Keratinocyte (primary cell): ENCODE data around the gene NDUFAB1. TPM values are rescaled to one million over a fixed set of nuclear protein-coding genes. Genes with fewer than 3 reads are reported as not detected.

ENCODE experiments used
- DNase-seq: peaks from one replicate; pipeline ENCODE4 v3.0.0-alpha.2; 2011; ENCODE audit warnings: low read depth, missing footprints, low spot score
- FAIRE-seq: peaks from 2 replicates; lab custom pipeline; 2011; peaks lifted over from hg19 to GRCh38; lab: Jason Lieb, UNC
- H2AFZ ChIP-seq: 2 replicates; pipeline ENCODE4 v1.6.0; 2012; ENCODE audit warnings: low read length, control low read depth, inconsistent platforms; ENCODE audit not compliant: control insufficient read depth
- H3K27ac ChIP-seq: 2 replicates; pipeline ENCODE4 v1.5.1; 2011; ENCODE audit warnings: low read length; ENCODE audit not compliant: control insufficient read depth, insufficient read depth
- H3K27me3 ChIP-seq: 3 replicates; pipeline ENCODE4 v1.6.0; 2011; ENCODE audit warnings: low read length; ENCODE audit not compliant: control insufficient read depth, insufficient read depth; ENCODE audit errors: extremely low read depth
- H3K36me3 ChIP-seq, 2 experiments: 2 replicates in 1 of 2; 3 replicates in 1 of 2; pipeline ENCODE4 v1.5.1; 2011; ENCODE audit warnings: low read length in 2 of 2, mild to moderate bottlenecking in 1 of 2; ENCODE audit not compliant: control insufficient read depth in 2 of 2, insufficient read depth in 2 of 2; ENCODE audit errors: extremely low read depth in 1 of 2
- H3K4me1 ChIP-seq: 3 replicates; pipeline ENCODE4 v1.5.1; 2011; ENCODE audit warnings: low read length; ENCODE audit not compliant: control insufficient read depth, insufficient read depth; ENCODE audit errors: extremely low read depth
- H3K4me2 ChIP-seq: 3 replicates; pipeline ENCODE4 v1.6.0; 2011; ENCODE audit warnings: low read depth, low read length; ENCODE audit not compliant: control insufficient read depth, insufficient read depth; ENCODE audit errors: extremely low read depth
- H3K4me3 ChIP-seq, 3 experiments: fragments of 200-600 bp in 1 of 3; sonication (generic) in 1 of 3; 2 replicates in 2 of 3; 3 replicates in 1 of 3; pipeline ENCODE4 v1.5.1; 2011 to 2016; ENCODE audit warnings: low read length in 3 of 3, mild to moderate bottlenecking in 3 of 3, control low read depth in 2 of 3, inconsistent platforms in 1 of 3, low read depth in 1 of 3, mixed read lengths in 1 of 3, mixed run types in 1 of 3, moderate library complexity in 1 of 3; ENCODE audit not compliant: control insufficient read depth in 2 of 3, insufficient read depth in 2 of 3; ENCODE audit errors: extremely low read depth in 1 of 3
- H3K79me2 ChIP-seq: 2 replicates; pipeline ENCODE4 v1.6.0; 2012; ENCODE audit warnings: low read length; ENCODE audit not compliant: control insufficient read depth, insufficient read depth
- H3K9ac ChIP-seq: 3 replicates; pipeline ENCODE4 v1.6.0; 2011; ENCODE audit warnings: low read length; ENCODE audit not compliant: control insufficient read depth, insufficient read depth; ENCODE audit errors: extremely low read depth
- H3K9me1 ChIP-seq: 3 replicates; pipeline ENCODE4 v1.6.0; 2011; ENCODE audit warnings: low read length; ENCODE audit not compliant: control insufficient read depth, insufficient read depth; ENCODE audit errors: extremely low read depth
- H3K9me3 ChIP-seq: 2 replicates; pipeline ENCODE4 v1.5.1; 2012; ENCODE audit warnings: low read depth, low read length; ENCODE audit not compliant: control insufficient read depth
- H4K20me1 ChIP-seq: 3 replicates; pipeline ENCODE4 v1.6.0; 2011; ENCODE audit warnings: low read length; ENCODE audit not compliant: control insufficient read depth, insufficient read depth; ENCODE audit errors: extremely low read depth
- EZH2 ChIP-seq: IDR thresholded peaks from one replicate; pipeline ENCODE4 v1.6.1; 2012; ENCODE audit warnings: inconsistent platforms, mild to moderate bottlenecking, low read length, moderate library complexity
- dilution Hi-C: fragments of 300-500 bp; cut with MboI; formaldehyde crosslinking; loops from one replicate; pipeline ENCODE4 v1.7.0; 2020; ENCODE audit warnings: low sequenced_read_pairs; ENCODE audit not compliant: extremely low pct_ligation_motif_present
- polyA plus RNA-seq, 5 experiments: library from polyadenylated mRNA; depleted of rRNA in 3 of 5; stranded (reverse) in 3 of 5; stranded (forward) in 1 of 5; unstranded in 1 of 5; fragments of >200 nt; gene quantifications; 1 replicate in 1 of 5; 2 replicates in 3 of 5; 3 replicates in 1 of 5; pipeline versions ENCODE4 v1.2.1 to v1.2.3, GENCODE V29; 2011 to 2012; ENCODE audit warnings: missing spikeins in 2 of 5, low read depth in 1 of 5, low replicate concordance in 1 of 5
- TF ChIP-seq, protein P1 (sequence below), 3 experiments: IDR thresholded peaks in 1 of 3; conservative IDR thresholded peaks in 1 of 3; optimal IDR thresholded peaks in 1 of 3; 2 replicates in 2 of 3; 3 replicates in 1 of 3; pipeline versions ENCODE3 to v1.5.1; 2011; ENCODE audit warnings: low read length in 3 of 3, mild to moderate bottlenecking in 3 of 3, moderate library complexity in 2 of 3, control low read depth in 1 of 3, inconsistent platforms in 1 of 3; ENCODE audit not compliant: insufficient read depth in 2 of 3; ENCODE audit errors: extremely low read depth in 1 of 3

Gene NDUFAB1
- polyA plus RNA-seq, 1 donor (not counting 4 experiments of a cell fraction or from before 2014, with no cell fraction given) = 202 TPM

DNA sequence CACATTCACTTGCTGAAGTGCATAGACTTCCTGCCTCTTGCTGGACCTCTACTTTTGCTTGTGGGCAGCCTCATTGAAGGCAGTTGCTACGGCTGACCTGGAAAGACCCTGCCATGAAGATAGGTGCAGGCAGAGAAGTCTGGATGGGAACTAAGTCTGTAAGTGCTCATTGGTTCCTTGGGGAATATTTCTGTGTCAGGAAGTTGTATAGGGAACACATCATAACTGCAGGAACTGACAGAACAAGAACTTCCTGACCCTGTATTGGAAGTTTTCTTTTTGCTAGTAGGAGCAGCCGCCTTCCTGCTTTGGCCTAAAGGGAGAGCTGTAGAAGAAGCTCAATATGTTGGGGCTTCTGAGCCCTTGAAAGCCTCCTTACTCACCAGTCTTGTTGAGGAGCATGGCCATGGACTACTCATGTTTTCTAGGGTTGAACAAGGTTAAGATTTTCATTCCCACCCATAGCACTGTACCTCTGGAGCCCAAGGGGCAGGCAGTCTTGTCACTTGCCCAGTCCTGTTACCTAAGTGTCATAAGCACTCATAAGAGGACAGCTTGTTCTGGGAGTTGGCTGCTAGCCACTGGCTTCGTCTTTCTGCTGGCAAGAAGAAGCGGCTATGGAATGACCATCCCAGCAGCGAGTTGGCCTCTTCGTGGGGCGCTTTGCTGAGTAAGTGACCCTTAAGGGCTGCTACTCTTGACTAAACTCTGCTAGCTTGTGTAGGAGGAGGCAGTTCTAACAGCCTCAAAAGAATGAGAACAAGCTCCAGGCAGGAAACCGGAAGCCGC lies 31.3 kb downstream of the NDUFAB1 start:
- DNase-seq (no peak), FAIRE-seq (no peak)
- Histone ChIP-seq H3K27ac (no peak overlapping the region), H3K4me3 (no peak overlapping the region), H3K9ac (no peak overlapping the region), H3K79me2 (peaks cover 10% of the 10 kb centered on the region), H3K4me2 (no peak overlapping the region), H3K4me1 (no peaks in the 10 kb centered on the region), H3K36me3 (peaks cover 43 to 45% of the 10 kb centered on the region in 2 experiments), H3K9me1 (no peaks in the 10 kb centered on the region), H2AFZ (no peak overlapping the region), H3K27me3 (no peaks in the 10 kb centered on the region), H3K9me3 (no peaks in the 10 kb centered on the region), H4K20me1 (no peaks in the 10 kb centered on the region)
- no peak for TF ChIP-seq EZH2
- TF ChIP-seq, protein P1, sequence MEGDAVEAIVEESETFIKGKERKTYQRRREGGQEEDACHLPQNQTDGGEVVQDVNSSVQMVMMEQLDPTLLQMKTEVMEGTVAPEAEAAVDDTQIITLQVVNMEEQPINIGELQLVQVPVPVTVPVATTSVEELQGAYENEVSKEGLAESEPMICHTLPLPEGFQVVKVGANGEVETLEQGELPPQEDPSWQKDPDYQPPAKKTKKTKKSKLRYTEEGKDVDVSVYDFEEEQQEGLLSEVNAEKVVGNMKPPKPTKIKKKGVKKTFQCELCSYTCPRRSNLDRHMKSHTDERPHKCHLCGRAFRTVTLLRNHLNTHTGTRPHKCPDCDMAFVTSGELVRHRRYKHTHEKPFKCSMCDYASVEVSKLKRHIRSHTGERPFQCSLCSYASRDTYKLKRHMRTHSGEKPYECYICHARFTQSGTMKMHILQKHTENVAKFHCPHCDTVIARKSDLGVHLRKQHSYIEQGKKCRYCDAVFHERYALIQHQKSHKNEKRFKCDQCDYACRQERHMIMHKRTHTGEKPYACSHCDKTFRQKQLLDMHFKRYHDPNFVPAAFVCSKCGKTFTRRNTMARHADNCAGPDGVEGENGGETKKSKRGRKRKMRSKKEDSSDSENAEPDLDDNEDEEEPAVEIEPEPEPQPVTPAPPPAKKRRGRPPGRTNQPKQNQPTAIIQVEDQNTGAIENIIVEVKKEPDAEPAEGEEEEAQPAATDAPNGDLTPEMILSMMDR (optimal IDR thresholded peaks at IDR 0.05 in 1 of 3, IDR thresholded peaks at IDR 0.05 in 1 of 3, conservative IDR thresholded peaks at IDR 0.05 in 1 of 3; ENCODE audit: extremely low read depth in 1 of 3, insufficient read depth in 2 of 3, low read length in 3 of 3) = no peak
- dilution Hi-C loops = no loop called here

- Histone ChIP-seq H3K9ac (no peak overlapping the region), H3K27ac (no peak overlapping the region), H4K20me1 (no peaks in the 10 kb centered on the region), H3K4me3 (no peak overlapping the region), H3K4me1 (peaks cover 4% of the 10 kb centered on the region), H3K9me1 (no peaks in the 10 kb centered on the region), H3K27me3 (no peaks in the 10 kb centered on the region), H2AFZ (no peak overlapping the region), H3K79me2 (peaks cover 26% of the 10 kb centered on the region), H3K9me3 (no peaks in the 10 kb centered on the region), H3K4me2 (no peak overlapping the region), H3K36me3 (peaks cover 43 to 53% of the 10 kb centered on the region in 2 experiments)
- no peak for TF ChIP-seq EZH2
- TF ChIP-seq, protein P1 (optimal IDR thresholded peaks at IDR 0.05 in 1 of 3, IDR thresholded peaks at IDR 0.05 in 1 of 3, conservative IDR thresholded peaks at IDR 0.05 in 1 of 3; ENCODE audit: extremely low read depth in 1 of 3, insufficient read depth in 2 of 3, low read length in 3 of 3) = no peak
- dilution Hi-C loops = no loop called here
- DNase-seq = no peak
- FAIRE-seq = no peak
These were observed 32.9 kb downstream of the NDUFAB1 start for GRCh38 chr16:23563186-23563585.
